Tibial nerve (tissue), 3 donors: ENCODE data around the gene RTP4.

Experiments used
- POLR2A ChIP-seq, 2 donors: fragments of 450-650 bp; IDR thresholded peaks; one replicate each; pipeline ENCODE4 v1.6.1; 2017; ENCODE audit warnings: antibody characterized with exemption in 2 of 2, mild to moderate bottlenecking in 2 of 2, moderate library complexity in 2 of 2
- TF ChIP-seq, protein P1 (sequence below), 5 experiments: fragments of 200-600 bp in 3 of 5; fragments of 450-650 bp in 2 of 5; sonication (generic) in 3 of 5; IDR thresholded peaks; one replicate each; pipeline ENCODE4 v1.5.1; 2016 to 2019; ENCODE audit warnings: antibody characterized with exemption in 5 of 5, mild to moderate bottlenecking in 3 of 5, moderate library complexity in 2 of 5

DNA sequence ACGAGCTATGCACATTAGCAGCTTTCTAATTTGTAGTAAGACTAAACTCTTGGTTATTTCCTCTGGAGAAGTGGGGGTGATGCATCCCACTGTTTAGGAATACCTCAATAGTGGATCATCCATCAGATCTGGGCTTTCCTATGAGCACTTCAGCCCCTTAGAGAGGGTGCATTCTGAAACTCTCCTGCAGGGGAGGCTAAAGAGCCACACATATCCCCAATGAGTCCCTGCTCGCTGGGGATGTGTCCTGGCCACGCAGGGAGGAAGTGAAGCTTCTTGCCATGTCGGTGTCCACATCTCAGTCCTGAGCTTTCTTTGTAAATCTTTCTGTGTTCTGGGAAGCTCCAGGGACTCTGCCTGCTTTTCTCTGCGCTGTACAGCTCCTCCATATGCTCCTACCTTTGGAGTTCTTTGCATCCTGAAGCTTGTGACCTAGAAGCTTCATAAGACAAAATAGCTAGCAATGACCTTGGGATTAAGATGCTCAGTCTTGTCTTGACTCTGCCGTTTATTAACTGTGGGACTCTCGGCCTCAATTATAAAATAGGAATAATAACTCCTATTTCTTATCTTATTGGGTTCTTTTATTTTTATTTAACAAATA, 48.4 kb upstream of the RTP4 start:
- TF ChIP-seq, protein P1, sequence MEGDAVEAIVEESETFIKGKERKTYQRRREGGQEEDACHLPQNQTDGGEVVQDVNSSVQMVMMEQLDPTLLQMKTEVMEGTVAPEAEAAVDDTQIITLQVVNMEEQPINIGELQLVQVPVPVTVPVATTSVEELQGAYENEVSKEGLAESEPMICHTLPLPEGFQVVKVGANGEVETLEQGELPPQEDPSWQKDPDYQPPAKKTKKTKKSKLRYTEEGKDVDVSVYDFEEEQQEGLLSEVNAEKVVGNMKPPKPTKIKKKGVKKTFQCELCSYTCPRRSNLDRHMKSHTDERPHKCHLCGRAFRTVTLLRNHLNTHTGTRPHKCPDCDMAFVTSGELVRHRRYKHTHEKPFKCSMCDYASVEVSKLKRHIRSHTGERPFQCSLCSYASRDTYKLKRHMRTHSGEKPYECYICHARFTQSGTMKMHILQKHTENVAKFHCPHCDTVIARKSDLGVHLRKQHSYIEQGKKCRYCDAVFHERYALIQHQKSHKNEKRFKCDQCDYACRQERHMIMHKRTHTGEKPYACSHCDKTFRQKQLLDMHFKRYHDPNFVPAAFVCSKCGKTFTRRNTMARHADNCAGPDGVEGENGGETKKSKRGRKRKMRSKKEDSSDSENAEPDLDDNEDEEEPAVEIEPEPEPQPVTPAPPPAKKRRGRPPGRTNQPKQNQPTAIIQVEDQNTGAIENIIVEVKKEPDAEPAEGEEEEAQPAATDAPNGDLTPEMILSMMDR (IDR thresholded peaks at IDR 0.05), result peak; percentile 57 to 90 (median 80)
- no peak for TF ChIP-seq POLR2A (IDR thresholded peaks at IDR 0.05)
